H1 (cell line): ENCODE data around the gene TINAGL1. TPM values are rescaled to one million over a fixed set of nuclear protein-coding genes. Genes with fewer than 3 reads are reported as not detected.

ENCODE experiments used
- CTCF ChIA-PET: fragments of 300-600 bp; sonication (Branson Sonifier 250); formaldehyde crosslinking; loops from one replicate; lab custom pipeline; 2021; ENCODE audit not compliant: partially characterized antibody; lab: Charles Lee
- POLR2A ChIA-PET: fragments of 300-600 bp; sonication (Branson Sonifier 250); formaldehyde crosslinking; loops from one replicate; lab custom pipeline; 2021; ENCODE audit warnings: inconsistent platforms; ENCODE audit not compliant: partially characterized antibody; lab: Charles Lee
- DNase-seq, 2 experiments: peaks; one replicate each; pipeline versions ENCODE4 v3.0.0 to v3.0.0-alpha.2; 2010 to 2022; ENCODE audit warnings: low spot score in 2 of 2, low read depth in 1 of 2, mixed read lengths in 1 of 2
- FAIRE-seq: peaks from 2 replicates; lab custom pipeline; 2011; peaks lifted over from hg19 to GRCh38; lab: Jason Lieb, UNC
- H2AFZ ChIP-seq: 2 replicates; pipeline ENCODE4 v1.8.1; 2012; ENCODE audit warnings: low read length, inconsistent platforms
- H2AK5ac ChIP-seq: 2 replicates; pipeline ENCODE4 v1.6.1; 2013; ENCODE audit warnings: low read depth, low read length
- H2BK120ac ChIP-seq: replicated peaks from 2 replicates; pipeline ENCODE3; 2013; ENCODE audit warnings: low read depth, low read length, inconsistent platforms
- H2BK12ac ChIP-seq: 2 replicates; pipeline ENCODE4 v1.6.1; 2013; ENCODE audit warnings: low read depth, low read length
- H2BK15ac ChIP-seq: 2 replicates; pipeline ENCODE4 v1.6.1; 2013; ENCODE audit warnings: low read length
- H2BK20ac ChIP-seq: 2 replicates; pipeline ENCODE4 v1.6.1; 2013; ENCODE audit warnings: low read length
- H2BK5ac ChIP-seq: 2 replicates; pipeline ENCODE4 v1.6.1; 2013; ENCODE audit warnings: low read depth, low read length
- H3K14ac ChIP-seq: 2 replicates; pipeline ENCODE4 v1.6.1; 2013; ENCODE audit warnings: inconsistent platforms; ENCODE audit not compliant: insufficient read length
- H3K18ac ChIP-seq: 2 replicates; pipeline ENCODE4 v1.6.1; 2013; ENCODE audit warnings: low read length; ENCODE audit errors: extremely low read depth
- H3K23ac ChIP-seq: 2 replicates; pipeline ENCODE4 v1.6.1; 2013; ENCODE audit warnings: inconsistent platforms; ENCODE audit not compliant: insufficient read length
- H3K23me2 ChIP-seq: 2 replicates; pipeline ENCODE4 v1.6.1; 2013; ENCODE audit warnings: low read depth, low read length
- H3K27ac ChIP-seq: 2 replicates; pipeline ENCODE4 v1.6.1; 2011; ENCODE audit warnings: low read depth, low read length, inconsistent platforms
- H3K27me3 ChIP-seq, 4 experiments: replicated peaks in 1 of 4; 1 replicate in 1 of 4; 2 replicates in 3 of 4; pipeline versions ENCODE4 v1.6.1 to v1.8.1; 2011 to 2013; ENCODE audit warnings: low read length in 3 of 4, mild to moderate bottlenecking in 3 of 4, inconsistent platforms in 2 of 4, mixed read lengths in 2 of 4, moderate library complexity in 1 of 4; ENCODE audit not compliant: control insufficient read depth in 3 of 4, insufficient read depth in 3 of 4; ENCODE audit errors: extremely low read depth in 1 of 4
- H3K36me3 ChIP-seq, 4 experiments: 2 replicates each; pipeline versions ENCODE4 v1.6.1 to v1.8.1; 2011 to 2013; ENCODE audit warnings: mild to moderate bottlenecking in 4 of 4, low read length in 3 of 4, moderate library complexity in 2 of 4, control low read depth in 1 of 4, inconsistent platforms in 1 of 4; ENCODE audit not compliant: insufficient read depth in 4 of 4, control insufficient read depth in 2 of 4
- H3K4ac ChIP-seq: replicated peaks from 2 replicates; pipeline ENCODE3; 2013; ENCODE audit warnings: low read length, low read depth, mixed read lengths, inconsistent platforms; ENCODE audit not compliant: insufficient read length
- H3K4me1 ChIP-seq, 4 experiments: replicated peaks in 1 of 4; 1 replicate in 1 of 4; 2 replicates in 3 of 4; pipeline versions ENCODE4 v1.6.1 to v1.8.1; 2011 to 2013; ENCODE audit warnings: low read length in 3 of 4, inconsistent platforms in 2 of 4, mixed read lengths in 1 of 4; ENCODE audit not compliant: insufficient read depth in 4 of 4, control insufficient read depth in 3 of 4
- H3K4me2 ChIP-seq, 2 experiments: 2 replicates each; pipeline versions ENCODE4 v1.6.1 to v1.8.1; 2011 to 2013; ENCODE audit warnings: low read depth in 2 of 2, low read length in 2 of 2, control low read depth in 1 of 2, inconsistent platforms in 1 of 2, mild to moderate bottlenecking in 1 of 2; ENCODE audit not compliant: insufficient read depth in 1 of 2
- H3K4me3 ChIP-seq, 4 experiments: fragments of 200-600, 300-600 bp in 1 of 4; sonication (generic), shearing (Covaris generic), sonication (Bioruptor Twin) in 1 of 4; 2 replicates each; pipeline versions ENCODE4 v1.5.1 to v1.8.1; 2011 to 2016; ENCODE audit warnings: low read length in 4 of 4, low read depth in 3 of 4, control low read depth in 2 of 4, inconsistent platforms in 2 of 4, mild to moderate bottlenecking in 2 of 4, mixed read lengths in 1 of 4, moderate library complexity in 1 of 4; ENCODE audit not compliant: insufficient read depth in 2 of 4; ENCODE audit errors: extremely low read depth in 1 of 4
- H3K56ac ChIP-seq: replicated peaks from 2 replicates; pipeline ENCODE3; 2013; ENCODE audit warnings: low read depth, mild to moderate bottlenecking, mixed read lengths, low read length, inconsistent platforms; ENCODE audit not compliant: insufficient read length
- H3K79me1 ChIP-seq: 2 replicates; pipeline ENCODE4 v1.6.1; 2013; ENCODE audit warnings: low read depth, low read length, control low read depth
- H3K79me2 ChIP-seq, 2 experiments: 2 replicates each; pipeline versions ENCODE4 v1.6.1 to v1.8.1; 2012 to 2013; ENCODE audit warnings: low read length in 2 of 2, mild to moderate bottlenecking in 2 of 2, inconsistent platforms in 1 of 2; ENCODE audit not compliant: insufficient read depth in 2 of 2, control insufficient read depth in 1 of 2
- H3K9ac ChIP-seq, 4 experiments: replicated peaks in 1 of 4; 1 replicate in 1 of 4; 2 replicates in 3 of 4; pipeline versions ENCODE4 v1.6.1 to v1.8.1; 2011 to 2013; ENCODE audit warnings: low read depth in 3 of 4, low read length in 3 of 4, control low read depth in 2 of 4, mild to moderate bottlenecking in 2 of 4, moderate library complexity in 2 of 4, inconsistent platforms in 1 of 4; ENCODE audit errors: extremely low read depth in 1 of 4
- H3K9me3 ChIP-seq, 2 experiments: 2 replicates each; pipeline versions ENCODE4 v1.6.1 to v1.8.1; 2012 to 2013; ENCODE audit warnings: mild to moderate bottlenecking in 2 of 2, moderate library complexity in 2 of 2, control low read depth in 1 of 2, inconsistent platforms in 1 of 2, low read depth in 1 of 2, low read length in 1 of 2, mixed read lengths in 1 of 2; ENCODE audit not compliant: insufficient read depth in 2 of 2
- H4K20me1 ChIP-seq, 2 experiments: replicated peaks in 1 of 2; 2 replicates each; pipeline versions ENCODE3 to v1.8.1; 2011 to 2013; ENCODE audit warnings: inconsistent platforms in 2 of 2, low read length in 2 of 2, mild to moderate bottlenecking in 1 of 2; ENCODE audit not compliant: insufficient read depth in 2 of 2, control insufficient read depth in 1 of 2
- H4K5ac ChIP-seq: 2 replicates; pipeline ENCODE4 v1.6.1; 2013; ENCODE audit warnings: low read length, low read depth, mixed read lengths, inconsistent platforms; ENCODE audit not compliant: insufficient read length
- H4K8ac ChIP-seq: 2 replicates; pipeline ENCODE4 v1.8.0; 2013; ENCODE audit warnings: mild to moderate bottlenecking, moderate library complexity, low read length, inconsistent platforms; ENCODE audit not compliant: insufficient read depth; ENCODE audit errors: extremely low read depth
- H4K91ac ChIP-seq: replicated peaks from 2 replicates; pipeline ENCODE3; 2013; ENCODE audit warnings: low read length, mixed read lengths, inconsistent platforms; ENCODE audit not compliant: insufficient read length
- BCL11A ChIP-seq, 2 experiments: IDR thresholded peaks; one replicate each; pipeline ENCODE4 v1.6.1; 2011; ENCODE audit warnings: low read depth in 2 of 2, low read length in 2 of 2, mild to moderate bottlenecking in 2 of 2
- BRCA1 ChIP-seq: IDR thresholded peaks from 2 replicates; pipeline ENCODE4 v1.6.1; 2012; ENCODE audit warnings: low read depth, low read length, improper control_type of control experiment
- CEBPB ChIP-seq: IDR thresholded peaks from 2 replicates; pipeline ENCODE4 v1.6.1; 2012; ENCODE audit warnings: low read depth, low read length
- EP300 ChIP-seq, 2 experiments: IDR thresholded peaks; 1 replicate in 1 of 2; 2 replicates in 1 of 2; pipeline ENCODE4 v1.6.1; 2011 to 2012; ENCODE audit warnings: low read depth in 2 of 2, low read length in 2 of 2, mild to moderate bottlenecking in 2 of 2, borderline replicate concordance in 1 of 2, inconsistent platforms in 1 of 2, moderate library complexity in 1 of 2
- KDM1A ChIP-seq: fragments of 200-600, 300-600 bp; sonication (generic); IDR thresholded peaks from 2 replicates; pipeline ENCODE4 v1.7.1; 2016; ENCODE audit warnings: mild to moderate bottlenecking, low read length, borderline replicate concordance
- SIX5 ChIP-seq: IDR thresholded peaks from 2 replicates; pipeline ENCODE4 v1.6.1; 2011; ENCODE audit warnings: mild to moderate bottlenecking, low read depth, low read length
- SP4 ChIP-seq: IDR thresholded peaks from 2 replicates; pipeline ENCODE4 v1.6.1; 2012; ENCODE audit warnings: low read length, inconsistent platforms
- TBP ChIP-seq: IDR thresholded peaks from 2 replicates; pipeline ENCODE4 v1.6.1; 2011; ENCODE audit warnings: low read depth, low read length, improper control_type of control experiment
- WGBS, 2 experiments: shearing (Covaris generic) in 1 of 2; methylation state at CpG; one replicate each; pipeline versions ENCODE4 v1.1.6 to v1.1.7; 2013 to 2015; ENCODE audit warnings: low lambda C conversion rate in 2 of 2, mixed read lengths in 2 of 2, inconsistent platforms in 1 of 2, low coverage in 1 of 2, missing lambda C conversion rate in 1 of 2; ENCODE audit not compliant: insufficient replicate concordance in 2 of 2, insufficient coverage in 1 of 2, insufficient read length in 1 of 2; ENCODE audit errors: extremely low coverage in 1 of 2, missing lambda C conversion rate in 1 of 2; 5-methylcytosine and 5-hydroxymethylcytosine counted together
- polyA plus RNA-seq, 7 experiments: library from polyadenylated mRNA; depleted of rRNA in 3 of 7; stranded (reverse) in 5 of 7; unstranded in 2 of 7; fragments of >200 nt in 5 of 7; fragments of 200-250 nt in 2 of 7; gene quantifications; 1 replicate in 5 of 7; 2 replicates in 1 of 7; 4 replicates in 1 of 7; pipeline versions ENCODE4 v1.2.1 to v1.2.3, GENCODE V29; 2011 to 2013; ENCODE audit warnings: missing spikeins in 2 of 7, mixed read lengths in 2 of 7
- total RNA-seq: library from RNA; stranded (reverse); fragmentation: NEBNext Ultra II Directional; extraction: Animal tissue kit (Norgen Biotek cat#: 25700); gene quantifications from 2 replicates; pipeline ENCODE4 v1.2.1, GENCODE V29; 2021
- TF ChIP-seq, protein P1 (sequence below): IDR thresholded peaks from 2 replicates; pipeline ENCODE4 v1.6.1; 2011; ENCODE audit warnings: low read depth, mild to moderate bottlenecking, low read length; ENCODE audit not compliant: insufficient read depth

TINAGL1 gene
- total and polyA plus RNA-seq, 2 of the 8 experiments (the other 6 are each of a cell fraction or from before 2014, with no cell fraction given), result 11.2 to 21.7 TPM

DNA sequence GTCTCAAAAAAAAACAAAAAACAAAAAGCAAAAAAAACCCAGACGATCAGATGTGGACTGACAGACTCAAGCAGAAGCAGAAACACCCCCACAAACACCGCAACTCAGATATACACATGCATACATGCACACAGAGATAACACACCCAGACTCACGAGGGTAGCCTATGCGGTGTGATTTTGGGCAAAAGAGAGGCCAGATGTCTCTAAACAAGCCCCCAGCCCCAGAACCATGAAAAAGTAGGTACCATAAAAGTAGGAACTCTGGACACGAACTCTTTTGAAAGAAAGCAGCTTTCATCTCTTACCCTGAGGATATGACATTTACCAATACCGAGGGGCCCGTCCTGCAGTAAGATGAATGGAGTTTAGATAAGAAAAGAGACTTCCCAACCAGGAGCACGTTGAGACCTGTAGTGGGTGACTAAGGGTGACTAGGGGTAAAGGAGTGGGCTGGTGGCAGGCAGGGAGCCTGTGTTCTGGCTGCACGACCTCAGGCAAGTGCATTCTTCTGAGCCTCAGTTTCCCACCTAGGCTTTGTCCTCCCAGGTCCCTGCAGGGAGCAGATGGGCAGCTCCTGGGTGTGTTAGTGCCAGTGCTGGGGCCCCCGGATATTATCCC, 1.5 kb upstream of the TINAGL1 start:
- Histone ChIP-seq H3K23ac (no peak overlapping the region), H2BK20ac (peak overlapping the region; percentile 13; the same call in 1 of the 2 replicates), H3K18ac (no peak overlapping the region), H3K23me2 (no peaks in the 10 kb centered on the region; the same call in 1 of the 2 replicates), H2AK5ac (no peak overlapping the region; the same call in 1 of the 2 replicates), H3K36me3 (no peaks in the 10 kb centered on the region), H3K4me1 (peaks cover 5 to 37% (median 23%) of the 10 kb centered on the region in 4 experiments), H3K4me2 (no peak overlapping the region; a peak in 1 of 4 replicates), H4K91ac (no peak overlapping the region), H3K27me3 (peaks cover 0 to 2% (median 0%) of the 10 kb centered on the region in 4 experiments; a peak in 2 of 7 replicates), H4K8ac (no peak overlapping the region; the same call in 1 of the 2 replicates), H2BK120ac (no peak overlapping the region), H3K27ac (no peak overlapping the region), H3K56ac (no peak overlapping the region), H3K4ac (no peak overlapping the region), H3K79me1 (no peaks in the 10 kb centered on the region), H2BK5ac (no peak overlapping the region; the same call in 1 of the 2 replicates), H3K79me2 (no peaks in the 10 kb centered on the region), H4K20me1 (no peaks in the 10 kb centered on the region), H4K5ac (no peak overlapping the region), H2BK15ac (no peak overlapping the region), H3K4me3 (no peak overlapping the region), H3K14ac (no peak overlapping the region), H3K9me3 (no peaks in the 10 kb centered on the region), H2BK12ac (no peak overlapping the region), H3K9ac (no peak overlapping the region), H2AFZ (no peak overlapping the region)
- DNase-seq (peak in 1 of 2 experiments; percentile 19), FAIRE-seq (no peak)
- TF ChIP-seq SIX5, result no peak
- TF ChIP-seq SP4, result no peak
- no peak for TF ChIP-seq TBP
- no peak for TF ChIP-seq CEBPB
- TF ChIP-seq, protein P1, sequence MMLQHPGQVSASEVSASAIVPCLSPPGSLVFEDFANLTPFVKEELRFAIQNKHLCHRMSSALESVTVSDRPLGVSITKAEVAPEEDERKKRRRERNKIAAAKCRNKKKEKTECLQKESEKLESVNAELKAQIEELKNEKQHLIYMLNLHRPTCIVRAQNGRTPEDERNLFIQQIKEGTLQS, result no peak
- TF ChIP-seq KDM1A, result no peak
- no peak for TF ChIP-seq EP300 (IDR thresholded peaks at IDR 0.05; ENCODE audit: borderline replicate concordance in 1 of 2, low read depth in 2 of 2, low read length in 2 of 2)
- TF ChIP-seq BRCA1, result no peak
- TF ChIP-seq BCL11A (IDR thresholded peaks at IDR 0.05; ENCODE audit: low read depth in 2 of 2, low read length in 2 of 2), result no peak
- POLR2A ChIA-PET, result no interaction called here
- CTCF ChIA-PET, result interaction anchor here (1.2 to 3.1 kb wide), 5 partner anchors 9 to 24 kb away, joined by 3 to 11 read pairs (median 4); no protein-coding TSS in a partner anchor
- 83% methylated on average over 10 of the region's 10 CpGs; no CpG with 5 or more reads in 1 of the 2 experiments for WGBS, 2 experiments
